Esophagus (tissue), 2 donors: ENCODE data around the gene USP4. TPM values are rescaled to one million over a fixed set of nuclear protein-coding genes. Genes with fewer than 3 reads are reported as not detected.
A peak's percentile ranks its signal among the peaks of the same experiment; 100 is the strongest.

ENCODE experiments used
- H3K27ac ChIP-seq, 2 donors: one replicate each; pipeline ENCODE4 v1.5.1; 2013; ENCODE audit warnings: low read depth in 2 of 2, mild to moderate bottlenecking in 2 of 2, inconsistent platforms in 1 of 2, low read length in 1 of 2, moderate library complexity in 1 of 2
- H3K27me3 ChIP-seq, 2 donors: one replicate each; pipeline ENCODE4 v1.6.1; 2013; ENCODE audit warnings: low read length in 2 of 2, control low read depth in 1 of 2, mild to moderate bottlenecking in 1 of 2; ENCODE audit not compliant: insufficient read depth in 2 of 2, control insufficient read depth in 1 of 2
- H3K36me3 ChIP-seq, 2 donors: one replicate each; pipeline ENCODE4 v1.6.1; 2013; ENCODE audit warnings: low read length in 1 of 2; ENCODE audit not compliant: control insufficient read depth in 2 of 2, insufficient read depth in 2 of 2
- H3K4me1 ChIP-seq, 2 donors: one replicate each; pipeline ENCODE4 v1.6.1; 2013; ENCODE audit warnings: low read length in 1 of 2; ENCODE audit not compliant: control insufficient read depth in 2 of 2, insufficient read depth in 2 of 2
- H3K4me3 ChIP-seq, 2 donors: one replicate each; pipeline ENCODE4 v1.5.1; 2013; ENCODE audit warnings: low read length in 2 of 2, mild to moderate bottlenecking in 2 of 2, low read depth in 1 of 2, moderate library complexity in 1 of 2
- H3K9me3 ChIP-seq, 2 donors: one replicate each; pipeline ENCODE4 v1.6.1; 2013; ENCODE audit warnings: mild to moderate bottlenecking in 2 of 2, low read depth in 1 of 2, low read length in 1 of 2, moderate library complexity in 1 of 2; ENCODE audit not compliant: control insufficient read depth in 2 of 2, insufficient read depth in 1 of 2
- WGBS, 2 donors: extraction: QIAGEN DNeasy Blood & Tissue Kit; methylation state at CpG; one replicate each; pipeline ENCODE4 v1.1.7; 2013; 5-methylcytosine and 5-hydroxymethylcytosine counted together
- polyA plus RNA-seq, 2 donors: library from polyadenylated mRNA; stranded (reverse); fragments of 200-250 nt; gene quantifications; one replicate each; pipeline ENCODE4 v1.2.3, GENCODE V29; 2013
- donor health status: healthy with polysubstance abuse.
- donor health status: Bipolar disorder and iron deficiency.

The USP4 gene
- polyA plus RNA-seq, 2 donors = 24.7 to 28.5 TPM

- Histone ChIP-seq H3K27me3 (no peaks in the 10 kb centered on the region), H3K4me1 (peaks cover 2% of the 10 kb centered on the region in 2 donors), H3K27ac (peak overlapping the region; percentile 89 to 97), H3K9me3 (no peaks in the 10 kb centered on the region), H3K36me3 (peaks cover 0 to 15% of the 10 kb centered on the region in 2 donors), H3K4me3 (peak overlapping the region; percentile 52 to 67)
- 22 to 29% methylated on average over 9 of the region's 9 CpGs for WGBS, 2 donors
Observed at GRCh38 chr3:49277383-49277775, 62.5 kb downstream of the USP4 start.

- Histone ChIP-seq H3K4me1 (peaks cover 2% of the 10 kb centered on the region in 2 donors), H3K4me3 (peak within 1 kb of the TSS; percentile 52 to 67), H3K27ac (peak within 1 kb of the TSS; percentile 89 to 97), H3K9me3 (no peaks in the 10 kb centered on the region), H3K36me3 (peaks cover 0 to 15% of the 10 kb centered on the region in 2 donors), H3K27me3 (no peaks in the 10 kb centered on the region)
- 2 to 4% methylated on average over 51 of the region's 51 CpGs for WGBS, 2 donors
Observed at GRCh38 chr3:49276475-49277382, 63.1 kb downstream of the USP4 start, which contains the start of gene C3orf62. Gene C3orf62, minus strand, starts transcription at chr3:49277232. Its CDS starts 360 bp downstream, at chr3:49276872.

GRCh38 chr3:49273825-49274532, 65.9 kb downstream of the USP4 start:
- Histone ChIP-seq H3K27me3 (no peaks in the 10 kb centered on the region), H3K36me3 (peaks cover 0 to 10% of the 10 kb centered on the region in 2 donors), H3K27ac (no peak overlapping the region), H3K4me1 (peaks cover 0 to 2% of the 10 kb centered on the region in 2 donors), H3K9me3 (no peaks in the 10 kb centered on the region), H3K4me3 (no peak overlapping the region)
- 92 to 93% methylated on average over 11 of the region's 11 CpGs for WGBS, 2 donors

GRCh38 chr3:49271047-49271446, 68.8 kb downstream of the USP4 start:
- H3K4me3 ChIP-seq = no peak overlapping the region
- H3K9me3 ChIP-seq = no peaks in the 10 kb centered on the region
- WGBS, 2 donors = 70 to 74% methylated on average over 4 of the region's 4 CpGs
- H3K27ac ChIP-seq = peak overlapping the region in 1 of 2 donors; percentile 40
- H3K27me3 ChIP-seq = no peaks in the 10 kb centered on the region
- peaks cover 0 to under 1% of the 10 kb centered on the region in 2 donors for H3K4me1 ChIP-seq
- H3K36me3 ChIP-seq = peaks cover 0 to 4% of the 10 kb centered on the region in 2 donors

GRCh38 chr3:49270156-49270500, 69.7 kb downstream of the USP4 start:
- H3K4me1 ChIP-seq = peaks cover 0 to 5% of the 10 kb centered on the region in 2 donors
- H3K27ac ChIP-seq = no peak overlapping the region
- peaks cover 0 to 4% of the 10 kb centered on the region in 2 donors for H3K36me3 ChIP-seq
- no peaks in the 10 kb centered on the region for H3K27me3 ChIP-seq
- H3K9me3 ChIP-seq = no peaks in the 10 kb centered on the region
- 94 to 96% methylated on average over 2 of the region's 2 CpGs for WGBS, 2 donors
- H3K4me3 ChIP-seq = no peak overlapping the region

- Histone ChIP-seq H3K4me1 (peaks cover 0 to 5% of the 10 kb centered on the region in 2 donors), H3K36me3 (peaks cover 0 to 4% of the 10 kb centered on the region in 2 donors), H3K27ac (no peak overlapping the region), H3K9me3 (no peaks in the 10 kb centered on the region), H3K4me3 (no peak overlapping the region), H3K27me3 (no peaks in the 10 kb centered on the region)
- 89 to 93% methylated on average over 3 of the region's 3 CpGs for WGBS, 2 donors
Observed at GRCh38 chr3:49269443-49270155, 70.3 kb downstream of the USP4 start.

GRCh38 chr3:49266410-49267095, 73.3 kb downstream of the USP4 start:
- no peaks in the 10 kb centered on the region for H3K9me3 ChIP-seq
- peaks cover 2 to 5% of the 10 kb centered on the region in 2 donors for H3K4me1 ChIP-seq
- 68 to 72% methylated on average over 5 of the region's 5 CpGs for WGBS, 2 donors
- H3K27ac ChIP-seq = peak overlapping the region in 1 of 2 donors; percentile 47
- H3K4me3 ChIP-seq = no peak overlapping the region
- no peaks in the 10 kb centered on the region for H3K27me3 ChIP-seq
- H3K36me3 ChIP-seq = no peaks in the 10 kb centered on the region

GRCh38 chr3:49265661-49266386, 74.0 kb downstream of the USP4 start:
- no peaks in the 10 kb centered on the region for H3K36me3 ChIP-seq
- H3K4me1 ChIP-seq = peaks cover 4 to 5% of the 10 kb centered on the region in 2 donors
- H3K27me3 ChIP-seq = no peaks in the 10 kb centered on the region
- peak overlapping the region in 1 of 2 donors; percentile 20 for H3K27ac ChIP-seq
- no peaks in the 10 kb centered on the region for H3K9me3 ChIP-seq
- no peak overlapping the region for H3K4me3 ChIP-seq
- 76 to 80% methylated on average over 10 of the region's 10 CpGs for WGBS, 2 donors
